Nucleus accumbens (tissue), 56 donors: ENCODE results near the gene PLXDC1.
"Not testable (repeated sequence)": the region's sequence is repeated elsewhere in the genome, so short reads cannot be mapped to it uniquely, and the experiment has no call there.

Source experiments
- DNase-seq, 56 donors: peaks; one replicate each; lab custom pipeline; 2025; lab: John Stamatoyannopoulos, UW

Gene PLXDC1

GRCh38 chr17:39132192-39132610 lies 19.2 kb downstream of the PLXDC1 start:
- DNase-seq = no peak

GRCh38 chr17:39131616-39132015 lies 19.8 kb downstream of the PLXDC1 start:
- DNase-seq = no peak

- DNase-seq = no peak
Observed at GRCh38 chr17:39130205-39130604, 21.2 kb downstream of the PLXDC1 start.

GRCh38 chr17:39129544-39129943 lies 21.9 kb downstream of the PLXDC1 start:
- not testable (repeated sequence) for DNase-seq

- no peak for DNase-seq
Observed at GRCh38 chr17:39126436-39126835, 25.0 kb downstream of the PLXDC1 start.

GRCh38 chr17:39125143-39125875 lies 26.1 kb downstream of the PLXDC1 start:
- DNase-seq = no peak

GRCh38 chr17:39123627-39124026 lies 27.8 kb downstream of the PLXDC1 start:
- peak in 3 of 56 donors; percentile 15 for DNase-seq

- DNase-seq = no peak
Observed at GRCh38 chr17:39122991-39123390, 28.4 kb downstream of the PLXDC1 start.

- not testable (repeated sequence) for DNase-seq
Observed at GRCh38 chr17:39121919-39122318, 29.5 kb downstream of the PLXDC1 start.

GRCh38 chr17:39118674-39119419 lies 32.6 kb downstream of the PLXDC1 start:
- DNase-seq = peak in 4 of 56 donors; percentile 18 to 25 (median 18)

- DNase-seq = peak in 26 of 56 donors; percentile 2 to 70 (median 32)
Observed at GRCh38 chr17:39116224-39116623, 35.2 kb downstream of the PLXDC1 start.

GRCh38 chr17:39115135-39115534 lies 36.3 kb downstream of the PLXDC1 start:
- no peak for DNase-seq

- no peak for DNase-seq
Observed at GRCh38 chr17:39114723-39115122, 36.7 kb downstream of the PLXDC1 start.

- DNase-seq = no peak
Observed at GRCh38 chr17:39113871-39114270, 37.6 kb downstream of the PLXDC1 start.

GRCh38 chr17:39110435-39111136 lies 40.9 kb downstream of the PLXDC1 start:
- DNase-seq = no peak

GRCh38 chr17:39108461-39109375 lies 42.7 kb downstream of the PLXDC1 start:
- DNase-seq = no peak

GRCh38 chr17:39107973-39108372 lies 43.5 kb downstream of the PLXDC1 start:
- DNase-seq = no peak

GRCh38 chr17:39107155-39107554 lies 44.3 kb downstream of the PLXDC1 start:
- no peak for DNase-seq

GRCh38 chr17:39105705-39106104 lies 45.7 kb downstream of the PLXDC1 start:
- DNase-seq = no peak

GRCh38 chr17:39104657-39105056 lies 46.8 kb downstream of the PLXDC1 start:
- no peak for DNase-seq
